Spleen (tissue), 7 donors: ENCODE data around the gene SP6.

ENCODE experiments used
- POLR2A ChIP-seq, 3 donors: fragments of 450-650 bp; IDR thresholded peaks; one replicate each; pipeline ENCODE4 v1.5.1; 2017; ENCODE audit warnings: antibody characterized with exemption in 3 of 3, mild to moderate bottlenecking in 1 of 3
- TF ChIP-seq, protein P1 (sequence below), 11 experiments: fragments of 200-600 bp in 7 of 11; fragments of 450-650 bp in 4 of 11; sonication (generic) in 4 of 11; IDR thresholded peaks in 8 of 11; conservative IDR thresholded peaks in 3 of 11; 1 replicate in 7 of 11; 2 replicates in 4 of 11; pipeline versions ENCODE4 v1.4.0 to v1.8.0; 2016 to 2021; ENCODE audit warnings: antibody characterized with exemption in 11 of 11, inconsistent platforms in 4 of 11, mild to moderate bottlenecking in 1 of 11
- donor health status: DM: no; HTN: no; CAD: no; lungs with moderate emphysema.
- donor health status: DM: no; HTN: no; CAD: no.
- donor health status: DM: no; HTN: no; CAD: no.

DNA sequence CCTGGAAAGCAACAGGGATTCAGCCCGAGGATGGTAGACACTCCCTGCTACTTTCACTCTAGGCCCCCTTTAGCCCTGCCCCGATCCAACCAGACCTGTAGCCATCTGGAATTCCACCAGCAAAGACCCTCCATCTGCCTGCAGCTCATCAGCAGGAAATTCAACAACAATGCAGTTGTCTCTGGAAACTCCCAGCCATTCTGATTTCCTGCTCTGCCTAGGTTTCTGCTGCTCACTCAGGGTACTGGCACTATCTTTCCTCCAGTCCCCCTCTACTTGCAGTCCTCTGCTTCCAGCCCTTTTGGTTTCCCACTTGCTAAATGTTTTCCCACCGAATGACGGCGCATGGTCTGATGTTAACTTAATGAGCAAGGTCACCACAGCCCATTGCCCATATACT is 2.7 kb upstream of the SP6 start:
- TF ChIP-seq, protein P1, sequence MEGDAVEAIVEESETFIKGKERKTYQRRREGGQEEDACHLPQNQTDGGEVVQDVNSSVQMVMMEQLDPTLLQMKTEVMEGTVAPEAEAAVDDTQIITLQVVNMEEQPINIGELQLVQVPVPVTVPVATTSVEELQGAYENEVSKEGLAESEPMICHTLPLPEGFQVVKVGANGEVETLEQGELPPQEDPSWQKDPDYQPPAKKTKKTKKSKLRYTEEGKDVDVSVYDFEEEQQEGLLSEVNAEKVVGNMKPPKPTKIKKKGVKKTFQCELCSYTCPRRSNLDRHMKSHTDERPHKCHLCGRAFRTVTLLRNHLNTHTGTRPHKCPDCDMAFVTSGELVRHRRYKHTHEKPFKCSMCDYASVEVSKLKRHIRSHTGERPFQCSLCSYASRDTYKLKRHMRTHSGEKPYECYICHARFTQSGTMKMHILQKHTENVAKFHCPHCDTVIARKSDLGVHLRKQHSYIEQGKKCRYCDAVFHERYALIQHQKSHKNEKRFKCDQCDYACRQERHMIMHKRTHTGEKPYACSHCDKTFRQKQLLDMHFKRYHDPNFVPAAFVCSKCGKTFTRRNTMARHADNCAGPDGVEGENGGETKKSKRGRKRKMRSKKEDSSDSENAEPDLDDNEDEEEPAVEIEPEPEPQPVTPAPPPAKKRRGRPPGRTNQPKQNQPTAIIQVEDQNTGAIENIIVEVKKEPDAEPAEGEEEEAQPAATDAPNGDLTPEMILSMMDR (IDR thresholded peaks at IDR 0.05 in 8 of 11, conservative IDR thresholded peaks at IDR 0.05 in 3 of 11), result no peak
- no peak for TF ChIP-seq POLR2A (IDR thresholded peaks at IDR 0.05)
